ENCODE data around the gene GABBR2.
"Not testable (repeated sequence)": the region's sequence is repeated elsewhere in the genome, so short reads cannot be mapped to it uniquely, and the experiment has no call there.

The GABBR2 gene

GRCh38 chr9:98591696-98592095 lies 117.0 kb downstream of the GABBR2 start:
- no peak for DNase-seq

DNA sequence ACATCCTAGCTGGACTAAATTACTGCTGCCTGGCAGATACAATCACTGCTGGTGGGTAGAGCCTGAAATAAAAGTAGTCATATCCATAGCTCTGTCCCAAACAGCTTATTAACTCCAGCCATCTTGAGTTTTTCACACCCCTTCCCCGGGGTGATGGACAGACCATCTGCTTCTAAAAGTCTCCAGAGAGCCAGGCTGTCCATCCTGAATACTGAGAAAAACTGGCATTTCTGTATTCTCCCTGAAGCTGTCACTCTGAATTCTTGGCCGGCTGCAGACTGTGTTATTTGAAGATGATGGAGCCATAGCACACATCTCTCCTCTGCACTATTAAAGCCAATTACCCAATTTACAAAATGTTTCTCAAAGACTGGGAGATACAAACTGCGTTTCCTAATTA lies 118.6 kb downstream of the GABBR2 start:
- DNase-seq, result no peak

GRCh38 chr9:98589102-98589501 lies 119.6 kb downstream of the GABBR2 start:
- DNase-seq, result no peak

- not testable (repeated sequence) for DNase-seq
These were observed 123.8 kb downstream of the GABBR2 start for GRCh38 chr9:98584853-98585438.

DNA sequence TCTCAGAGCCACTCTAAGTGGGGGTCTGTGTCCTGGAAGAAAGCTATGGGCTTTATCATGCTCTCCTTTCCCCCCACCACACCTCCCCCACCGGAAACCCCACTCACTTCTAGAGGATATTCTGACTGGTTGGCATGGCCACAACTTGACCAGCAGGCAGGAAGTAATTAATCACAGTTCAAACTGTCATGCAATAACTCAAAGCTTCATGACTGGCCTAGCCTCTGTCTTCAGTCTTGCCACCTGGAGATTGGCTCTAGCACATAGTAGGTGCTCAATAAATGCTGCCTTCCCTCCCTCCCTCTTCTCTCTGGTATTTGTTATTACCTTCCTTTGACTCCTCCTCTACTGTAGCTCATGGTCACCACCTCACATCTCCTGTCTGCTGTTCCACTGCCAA lies 124.7 kb downstream of the GABBR2 start:
- no peak for DNase-seq

DNA sequence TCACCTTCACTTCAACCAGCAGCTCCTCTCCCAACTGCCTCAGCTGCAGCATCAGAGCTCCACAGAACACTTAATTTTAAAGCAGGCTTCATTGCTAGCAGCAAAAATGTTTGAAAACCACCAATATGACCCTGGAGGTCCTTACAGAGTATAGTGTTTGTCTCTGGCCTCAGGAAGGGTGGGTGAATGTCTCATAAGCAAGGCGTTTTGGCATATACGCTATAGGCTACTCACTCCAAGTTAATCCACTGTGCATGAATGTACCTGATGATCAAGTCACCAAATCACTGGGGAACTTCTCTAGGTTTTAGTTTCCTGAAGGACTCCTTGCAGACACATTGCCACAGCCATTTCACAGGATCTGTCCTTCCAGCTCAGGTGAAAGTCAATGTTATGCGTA lies 125.3 kb downstream of the GABBR2 start:
- DNase-seq, result no peak

DNA sequence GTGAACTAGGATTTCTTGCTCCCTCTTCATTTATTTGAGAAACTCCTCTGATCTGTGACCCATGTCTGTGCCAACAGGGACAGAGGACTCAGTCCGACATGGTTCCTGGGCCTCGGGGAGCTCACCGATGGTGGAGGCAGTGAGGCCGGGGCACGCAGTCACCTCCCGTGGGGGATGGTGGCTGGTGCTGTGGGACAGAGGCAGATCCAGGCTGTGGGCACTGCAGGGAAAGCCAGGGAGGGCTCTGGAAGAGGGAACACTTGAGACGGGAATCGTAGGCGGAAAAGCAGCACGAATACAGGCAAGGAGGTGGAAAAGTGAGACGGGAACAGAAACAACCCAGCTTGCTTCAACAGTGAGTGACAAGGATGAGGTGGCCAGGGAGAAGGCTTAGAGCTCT lies 127.8 kb downstream of the GABBR2 start:
- DNase-seq, result no peak

DNA sequence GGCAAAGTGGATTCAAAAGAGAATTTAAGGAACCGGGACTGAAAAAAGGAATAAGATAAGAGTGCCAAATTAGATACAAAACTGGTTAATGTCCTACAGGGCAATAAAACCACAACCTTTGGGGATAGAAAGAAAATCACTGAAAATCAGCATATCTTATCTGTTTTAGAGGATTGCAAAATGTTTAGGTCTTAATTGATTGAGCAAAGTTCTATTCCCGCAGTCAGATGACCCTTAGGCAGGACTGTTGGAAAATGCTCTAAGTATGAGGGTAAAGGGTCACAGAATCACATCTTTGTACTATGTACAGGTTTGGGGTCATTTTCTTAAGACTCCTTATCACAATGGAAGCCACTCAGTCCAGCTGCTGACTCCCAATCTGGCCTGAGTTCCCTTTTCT lies 129.0 kb downstream of the GABBR2 start:
- no peak for DNase-seq

DNA sequence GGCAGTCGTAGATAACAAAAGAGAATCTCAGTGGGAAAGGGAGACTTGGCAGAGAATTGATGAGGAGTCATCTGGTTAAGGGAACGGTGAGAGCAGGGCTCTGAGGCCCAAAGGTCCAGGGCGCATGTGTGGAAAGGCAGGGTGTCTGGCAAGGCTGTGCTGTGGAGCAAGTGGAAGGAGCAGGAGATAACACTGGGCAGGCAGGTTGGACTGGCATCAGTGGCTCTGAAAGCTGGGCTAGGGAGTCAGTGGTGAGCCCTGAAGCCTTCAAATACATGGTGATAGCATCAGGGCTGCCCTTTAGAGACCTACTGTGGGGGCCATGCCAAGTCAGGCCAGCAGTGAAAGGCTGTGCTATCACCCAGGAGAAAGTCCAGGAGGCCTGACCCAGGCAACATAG lies 131.3 kb downstream of the GABBR2 start:
- DNase-seq, result no peak

GRCh38 chr9:98576859-98577258 lies 131.9 kb downstream of the GABBR2 start:
- DNase-seq, result no peak

DNA sequence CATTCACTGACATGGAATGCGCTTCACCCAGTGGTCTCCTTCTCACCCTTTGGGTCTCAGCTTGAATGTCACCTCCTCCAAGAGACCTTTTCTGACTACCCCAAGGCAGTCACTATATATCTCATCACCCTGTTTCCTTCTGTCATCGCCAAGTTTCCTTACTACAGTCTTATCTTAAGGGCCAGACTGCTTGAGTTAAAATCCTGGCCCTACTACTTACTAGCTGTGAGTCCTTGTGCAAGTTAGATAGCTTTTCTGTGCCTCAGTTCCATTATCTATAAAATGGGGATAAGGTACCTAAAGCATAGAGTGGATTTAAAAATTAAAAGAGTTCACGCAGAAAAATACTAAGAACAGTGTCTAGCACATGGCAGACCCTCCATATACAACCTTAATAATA lies 132.4 kb downstream of the GABBR2 start:
- no peak for DNase-seq

DNA sequence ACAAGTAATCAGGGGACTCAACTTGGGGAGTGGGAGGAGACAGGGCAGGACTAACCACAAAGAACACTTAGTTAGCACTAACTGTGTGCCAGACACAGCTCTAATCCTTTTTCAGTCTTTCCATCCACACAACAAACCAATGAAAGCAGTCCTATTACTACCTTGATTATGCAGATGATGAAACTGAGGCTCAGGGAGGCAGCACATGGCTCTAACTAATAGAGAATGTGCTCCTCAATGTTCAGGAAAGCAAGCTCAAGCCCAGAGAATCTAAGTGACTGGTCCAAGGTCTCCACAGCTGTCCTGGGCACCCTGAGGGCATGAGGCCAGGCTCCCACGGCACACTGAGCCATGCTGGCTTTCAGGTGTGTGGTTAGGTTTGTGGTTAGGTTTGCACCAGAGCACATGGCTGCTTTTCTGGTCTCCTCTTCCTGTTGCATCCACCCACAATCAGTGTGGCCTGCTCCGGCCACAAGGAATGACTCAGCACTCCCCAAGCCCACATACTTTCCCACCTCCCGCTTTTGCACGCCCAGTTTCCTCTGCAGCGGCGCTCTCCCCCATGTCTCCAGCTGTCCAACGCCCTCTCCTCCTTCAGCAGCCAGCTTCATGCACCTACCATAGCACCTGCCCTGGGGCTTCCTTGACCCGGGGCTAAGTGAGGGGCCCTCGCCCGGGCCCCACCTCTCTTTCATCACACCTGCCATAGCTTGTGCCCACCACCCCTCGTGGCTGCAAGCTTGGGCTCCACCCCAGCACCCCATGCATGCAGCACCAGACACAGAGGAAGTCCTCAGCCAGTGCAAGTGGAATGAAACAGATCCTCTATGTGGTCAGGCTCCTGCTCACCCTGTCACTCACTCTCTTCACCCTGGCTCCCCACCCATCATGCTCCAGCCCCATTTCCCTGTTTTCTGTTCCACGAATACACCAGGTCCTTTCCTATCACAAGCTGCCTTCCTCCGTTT lies 133.1 kb downstream of the GABBR2 start:
- DNase-seq, result no peak

- DNase-seq, result no peak
These were observed 134.9 kb downstream of the GABBR2 start for GRCh38 chr9:98573749-98574278.

DNA sequence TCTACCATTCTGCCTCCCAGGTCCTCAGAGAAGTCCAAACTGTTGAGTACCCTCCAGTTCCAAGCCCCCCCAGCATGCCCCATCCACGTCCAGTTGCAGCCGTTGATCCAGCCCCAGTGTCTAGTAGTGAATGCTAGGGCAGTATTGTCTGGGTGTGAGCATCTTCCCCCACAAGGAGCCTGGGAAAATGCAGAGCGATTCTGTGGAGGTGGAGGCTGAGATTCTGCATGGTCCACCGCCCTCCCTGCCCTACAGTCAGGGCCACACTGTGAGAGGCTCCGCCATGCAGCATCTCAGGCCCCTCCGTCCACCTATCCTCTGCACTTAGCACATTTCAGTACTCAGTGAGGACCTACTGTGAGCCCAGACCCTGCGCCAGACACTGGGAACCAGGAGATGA lies 135.9 kb downstream of the GABBR2 start:
- no peak for DNase-seq

DNA sequence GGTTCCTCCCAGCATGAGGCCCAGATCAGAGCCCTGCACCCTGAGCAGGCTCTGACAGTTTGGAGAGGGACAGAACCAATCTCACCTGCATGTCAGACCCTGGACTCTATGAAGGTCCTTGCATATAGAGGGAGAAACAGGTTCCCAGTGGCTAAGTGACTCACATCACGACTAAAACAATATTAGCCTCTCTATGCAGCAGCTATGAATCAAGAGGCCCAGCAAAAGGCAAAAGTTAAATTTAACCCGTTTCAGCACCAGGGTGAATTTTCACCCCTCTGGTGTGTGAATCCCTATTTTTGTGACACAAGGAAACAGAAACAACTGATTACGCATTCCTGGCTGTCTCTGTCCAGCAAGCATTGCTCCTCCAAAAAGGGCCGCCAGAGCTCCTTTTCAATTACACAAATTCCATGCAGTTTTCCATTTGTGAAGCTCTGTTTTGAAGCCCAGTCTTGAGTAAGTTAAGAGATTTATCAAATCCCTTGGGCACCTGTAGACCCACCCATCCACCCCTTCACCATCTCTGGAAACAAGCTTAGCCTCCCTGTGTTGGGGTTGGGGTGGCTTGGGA lies 136.6 kb downstream of the GABBR2 start:
- DNase-seq, result no peak

GRCh38 chr9:98571643-98572042 lies 137.1 kb downstream of the GABBR2 start:
- no peak for DNase-seq

DNA sequence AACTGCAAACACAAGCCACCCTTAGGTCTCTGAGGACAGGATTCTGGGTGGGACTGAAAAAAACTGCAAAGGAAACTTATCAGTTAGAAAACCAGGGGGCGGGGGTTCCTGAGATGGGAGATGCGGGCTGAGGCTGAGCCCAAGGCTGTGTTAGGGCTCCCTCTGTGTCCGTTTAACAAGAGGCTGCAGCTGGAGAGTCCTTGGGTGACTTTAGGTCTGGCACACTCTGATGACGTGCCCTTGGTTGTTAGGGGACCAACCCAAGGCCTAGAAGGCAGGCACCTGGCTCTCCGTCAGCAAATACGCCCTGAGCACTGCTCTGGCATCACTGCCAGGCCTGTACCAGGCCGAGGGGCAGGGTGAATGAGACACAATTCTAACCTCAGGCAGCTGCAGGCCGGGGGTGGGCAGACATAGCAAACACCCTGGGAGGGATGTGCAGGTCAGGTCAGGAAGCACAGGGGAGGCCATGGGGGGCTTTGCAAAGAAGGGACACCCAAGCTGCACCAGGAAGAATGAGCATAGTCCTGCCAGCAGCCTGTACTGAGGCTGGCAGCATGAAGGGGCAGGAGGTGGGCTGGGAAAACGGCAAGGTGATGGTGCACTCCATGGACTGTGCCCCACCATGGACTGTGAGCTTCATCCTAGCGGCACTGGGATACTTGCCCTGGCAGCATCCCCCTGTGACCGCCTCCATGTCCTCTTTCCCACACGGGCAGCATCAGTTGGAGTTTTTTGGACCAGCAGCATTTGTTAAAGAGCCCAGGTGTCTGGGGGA lies 137.9 kb downstream of the GABBR2 start:
- DNase-seq, result no peak

DNA sequence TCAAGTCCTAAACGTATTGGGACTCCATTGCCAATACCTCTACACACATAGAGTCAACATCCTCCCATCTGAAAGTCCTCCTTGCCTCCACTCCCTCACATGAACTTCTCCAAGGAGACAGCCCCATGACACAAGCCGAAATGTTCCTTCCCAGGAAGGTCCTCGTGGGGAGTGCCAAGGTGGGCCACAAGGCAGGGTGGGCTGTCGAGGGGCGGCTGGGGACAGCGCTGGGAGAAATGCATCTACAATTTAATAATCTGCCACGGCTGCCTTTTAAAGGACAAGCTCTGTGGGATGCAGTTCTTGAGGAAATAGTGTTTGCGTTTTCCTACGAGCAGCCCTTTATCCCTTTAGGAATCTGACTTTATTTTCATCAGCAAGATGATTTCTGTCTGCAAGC lies 138.7 kb downstream of the GABBR2 start:
- no peak for DNase-seq

GRCh38 chr9:98569491-98569890 lies 139.2 kb downstream of the GABBR2 start:
- no peak for DNase-seq

- DNase-seq, result no peak
These were observed 139.7 kb downstream of the GABBR2 start for GRCh38 chr9:98568909-98569469.

DNA sequence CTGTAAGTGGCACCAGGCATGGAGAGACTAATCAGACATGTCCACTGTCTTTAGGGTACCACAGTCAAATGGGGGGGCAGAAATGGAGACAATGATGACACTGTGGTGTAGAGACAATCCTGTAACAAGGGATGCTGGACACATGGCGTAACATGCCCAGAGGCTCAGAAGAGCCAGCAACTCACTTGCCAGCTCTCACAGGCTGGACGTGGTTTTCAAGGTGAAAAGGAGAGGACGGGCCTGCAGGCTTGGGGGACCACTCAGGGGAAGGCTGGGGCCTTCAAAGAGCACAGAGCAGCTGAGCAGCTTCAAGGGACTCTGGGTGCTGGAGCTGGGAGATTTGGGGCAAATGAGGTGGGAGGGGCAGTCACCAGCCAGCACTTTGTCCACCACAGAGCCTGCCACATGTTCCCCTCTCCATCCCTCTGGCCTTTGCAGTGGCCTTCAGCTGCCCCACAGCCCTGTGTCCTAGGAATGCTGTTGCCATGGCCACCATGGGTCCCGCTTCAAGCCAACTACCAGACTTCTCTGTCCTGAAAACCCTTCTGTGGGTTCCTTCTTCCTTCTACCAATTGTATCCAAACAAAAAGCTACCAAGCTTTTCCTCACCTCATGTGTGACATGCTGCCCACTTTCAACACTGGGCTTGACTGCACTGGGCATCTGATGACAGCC lies 140.4 kb downstream of the GABBR2 start:
- no peak for DNase-seq

All from NCI-H1436 treated with DMSO at 0.1 percent for 48 hours (cell line).